ENCODE results near the gene SNX24. TPM values are rescaled to one million over a fixed set of nuclear protein-coding genes. Genes with fewer than 3 reads are reported as not detected.

The SNX24 gene
- total RNA-seq, 1 experiment from 2014 or later: 13.9 TPM

DNA sequence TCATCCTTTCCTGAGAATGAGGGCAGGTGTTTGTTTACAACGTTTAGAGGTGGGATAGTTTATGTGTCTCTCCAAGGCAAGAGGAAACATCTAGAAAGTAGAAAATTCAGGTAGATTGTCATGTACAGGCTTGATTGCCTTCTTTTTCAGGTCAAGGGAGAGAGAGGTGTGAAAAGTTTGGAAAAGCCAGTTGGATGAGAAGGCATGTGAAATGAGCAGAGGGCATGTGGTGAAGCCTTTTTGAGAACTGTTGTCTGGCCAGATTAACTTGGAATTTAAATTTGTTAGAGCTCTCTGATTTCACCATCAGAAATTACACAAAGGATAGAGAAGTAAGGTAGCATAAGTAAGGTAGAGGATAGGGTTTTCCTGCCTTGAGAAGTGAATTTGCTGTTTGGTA is 74.6 kb downstream of the SNX24 start:
- Histone ChIP-seq H3K4me2 (ENCODE audit: insufficient read depth, insufficient read length, low read length) (no peak overlapping the region), H4K91ac (ENCODE audit: insufficient read length, low read depth, low read length) (no peak overlapping the region), H4K20me1 (ENCODE audit: control insufficient read depth, insufficient read depth, insufficient read length) (no peaks in the 10 kb centered on the region), H3K23ac (ENCODE audit: insufficient read length, low read depth, low read length) (no peak overlapping the region), H3T11ph (ENCODE audit: low read length) (no peak overlapping the region), H4K8ac (replicated peaks; ENCODE audit: insufficient read length, low read depth, low read length) (no peak overlapping the region), H3K27me3 (ENCODE audit: insufficient read depth, low read length) (no peaks in the 10 kb centered on the region), H3K79me2 (ENCODE audit: insufficient read depth, low read length) (no peaks in the 10 kb centered on the region), H2BK20ac (ENCODE audit: low read depth, low read length, poor library complexity, severe bottlenecking) (no peak overlapping the region), H4K5ac (ENCODE audit: insufficient read length, low read depth, low read length) (no peak overlapping the region), H3K56ac (ENCODE audit: insufficient read length, low read depth, low read length) (no peak overlapping the region), H3K79me1 (ENCODE audit: insufficient read depth, low read depth, low read length, poor library complexity, severe bottlenecking) (no peaks in the 10 kb centered on the region), H2BK120ac (ENCODE audit: low read depth, low read length, poor library complexity, severe bottlenecking) (no peak overlapping the region), H2BK12ac (ENCODE audit: insufficient read length, low read depth, low read length) (no peak overlapping the region), H3K9me3 (ENCODE audit: control insufficient read depth, low read depth, low read length) (no peaks in the 10 kb centered on the region), H2BK5ac (ENCODE audit: insufficient read length, low read length) (no peak overlapping the region), H3K4ac (ENCODE audit: low read depth, low read length) (no peak overlapping the region), H2AFZ (ENCODE audit: low read length) (no peak overlapping the region), H3K9ac (ENCODE audit: extremely low read depth, insufficient read length, low read length) (no peak overlapping the region), H3K4me1 (ENCODE audit: insufficient read depth, low read length) (peaks cover 4% of the 10 kb centered on the region; the same call in 1 of the 2 replicates), H3K14ac (ENCODE audit: insufficient read depth, low read length) (no peak overlapping the region), H2AK5ac (ENCODE audit: insufficient read length, low read length) (no peak overlapping the region), H2BK15ac (ENCODE audit: low read depth, low read length) (no peak overlapping the region), H3K18ac (ENCODE audit: insufficient read length, low read depth, low read length) (peak overlapping the region; percentile 6), H3K27ac (ENCODE audit: insufficient read length, low read depth, low read length) (no peak overlapping the region), H3K23me2 (ENCODE audit: insufficient read length, low read depth, low read length, poor library complexity, severe bottlenecking) (no peaks in the 10 kb centered on the region)
- Mint-ChIP-seq H3K36me3 (ENCODE audit: insufficient read depth in 1 of 3, low read depth in 3 of 3) (peaks cover 0 to 3% (median 3%) of the 10 kb centered on the region in 3 experiments; a peak in 4 of 7 replicates), H3K27ac (peak overlapping the region in 1 of 3 experiments; percentile 1; a peak in 2 of 7 replicates), H3K27me3 (ENCODE audit: low read depth) (no peaks in the 10 kb centered on the region; the same call in 1 of the 2 replicates), H3K9me3 (peaks cover 3% of the 10 kb centered on the region in 2 experiments; a peak in 4 of 5 replicates), H3K4me1 (peaks cover 51 to 56% of the 10 kb centered on the region in 2 experiments), H3K4me3 (no peak overlapping the region)
- WGBS (ENCODE audit: extremely low coverage, insufficient read length, low lambda C conversion rate): no CpG with 5 or more reads among the region's 1 CpG
- DNase-seq: no peak
- TF ChIP-seq CTCF (conservative IDR thresholded peaks at IDR 0.05): no peak
